HepG2 (cell line): ENCODE data around the gene SLC26A5. TPM values are rescaled to one million over a fixed set of nuclear protein-coding genes. Genes with fewer than 3 reads are reported as not detected.

ENCODE experiments used
- ATAC-seq: fragments of 200-7000 bp; cut with Tn5 transposase; 3 replicates; pipeline ENCODE4 v1.9.1; 2020; ENCODE audit warnings: mild to moderate bottlenecking, moderate library complexity
- BruUV-seq: library from RNA; stranded (reverse); fragments of 400-500 nt; replicated peaks from 2 replicates; lab custom pipeline; 2021; lab: Mats Ljungman, UMichigan
- CTCF ChIA-PET: fragments of 300-600 bp; formaldehyde crosslinking; extraction: SDS; loops from one replicate; lab custom pipeline; 2021; ENCODE audit warnings: low total read pairs, inconsistent platforms, low intra/inter-chr PET ratio; lab: Yijun Ruan, JAX
- POLR2A ChIA-PET: fragments of 350-600 bp; sonication (Branson Sonifier 250); formaldehyde crosslinking; loops from one replicate; lab custom pipeline; 2020; ENCODE audit warnings: antibody characterized with exemption, inconsistent platforms; lab: Yijun Ruan, JAX
- DNase-seq: peaks from one replicate; pipeline ENCODE4 v3.0.0-alpha.2; 2015; ENCODE audit warnings: low spot score
- FAIRE-seq: peaks from 3 replicates; lab custom pipeline; 2011; peaks lifted over from hg19 to GRCh38; lab: Jason Lieb, UNC
- H2AFZ ChIP-seq: one replicate; pipeline ENCODE4 v1.6.1; 2011; ENCODE audit warnings: low read length, inconsistent platforms
- H3K27ac ChIP-seq: fragments of 300-600 bp; 3 replicates; pipeline ENCODE4 v1.8.0; 2011; ENCODE audit warnings: mixed run types, mild to moderate bottlenecking, mixed read lengths, low read length, inconsistent platforms; ENCODE audit not compliant: insufficient read depth; ENCODE audit errors: extremely low read length
- H3K27me3 ChIP-seq, 2 experiments: fragments of 200-600 bp in 1 of 2; 2 replicates in 1 of 2; 3 replicates in 1 of 2; pipeline versions ENCODE4 v1.6.0 to v1.8.0; 2011; ENCODE audit warnings: low read length in 2 of 2, mild to moderate bottlenecking in 2 of 2, moderate library complexity in 2 of 2, inconsistent platforms in 1 of 2; ENCODE audit not compliant: insufficient read depth in 2 of 2, control insufficient read depth in 1 of 2
- H3K36me3 ChIP-seq, 2 experiments: fragments of 200-600 bp in 1 of 2; replicated peaks in 1 of 2; 2 replicates in 1 of 2; 3 replicates in 1 of 2; pipeline versions ENCODE4 v1.5.1 to v1.8.0; 2011; ENCODE audit warnings: low read length in 2 of 2, inconsistent platforms in 1 of 2; ENCODE audit not compliant: insufficient read depth in 2 of 2, control insufficient read depth in 1 of 2
- H3K4me1 ChIP-seq: 2 replicates; pipeline ENCODE4 v1.5.1; 2012; ENCODE audit warnings: low read length, inconsistent platforms; ENCODE audit not compliant: insufficient read depth
- H3K4me2 ChIP-seq: 2 replicates; pipeline ENCODE4 v1.6.0; 2011; ENCODE audit warnings: low read depth, low read length, inconsistent platforms
- H3K4me3 ChIP-seq, 3 experiments: fragments of 200-600 bp in 1 of 3; sonication (generic), shearing (Covaris generic) in 1 of 3; replicated peaks in 1 of 3; 2 replicates each; pipeline ENCODE4 v1.5.1; 2011 to 2016; ENCODE audit warnings: low read length in 3 of 3, inconsistent platforms in 2 of 3, low read depth in 2 of 3, mild to moderate bottlenecking in 2 of 3, control low read depth in 1 of 3, mixed read lengths in 1 of 3; ENCODE audit not compliant: insufficient read depth in 1 of 3
- H3K79me2 ChIP-seq: one replicate; pipeline ENCODE4 v1.6.1; 2011; ENCODE audit warnings: low read length, inconsistent platforms; ENCODE audit not compliant: insufficient read depth
- H3K9ac ChIP-seq: 2 replicates; pipeline ENCODE4 v1.6.0; 2011; ENCODE audit warnings: mild to moderate bottlenecking, low read depth, low read length, inconsistent platforms; ENCODE audit not compliant: insufficient read depth
- H3K9me3 ChIP-seq: 2 replicates; pipeline ENCODE4 v1.5.1; 2012; ENCODE audit warnings: mild to moderate bottlenecking, low read length
- H4K20me1 ChIP-seq: 2 replicates; pipeline ENCODE4 v1.6.0; 2011; ENCODE audit warnings: inconsistent platforms, mild to moderate bottlenecking, low read length, moderate library complexity; ENCODE audit not compliant: insufficient read depth
- E2F2 ChIP-seq: sonication (generic); formaldehyde crosslinking; IDR thresholded peaks from 2 replicates; pipeline ENCODE4 v1.4.0; 2020; ENCODE audit warnings: missing genetic modification reagents, borderline replicate concordance
- GLMP ChIP-seq: sonication (generic); formaldehyde crosslinking; IDR thresholded peaks from 2 replicates; pipeline ENCODE4 v1.9.0; 2021; ENCODE audit warnings: missing genetic modification reagents, mild to moderate bottlenecking, borderline replicate concordance
- GZF1 ChIP-seq: sonication (generic); formaldehyde crosslinking; IDR thresholded peaks from 2 replicates; pipeline ENCODE4 v1.5.1; 2020; ENCODE audit warnings: mild to moderate bottlenecking, missing genetic modification reagents
- MATR3 ChIP-seq: sonication (generic); formaldehyde crosslinking; IDR thresholded peaks from 2 replicates; pipeline ENCODE4 v1.4.0; 2020; ENCODE audit warnings: missing genetic modification reagents
- NCOR1 ChIP-seq: fragments of 200-600 bp; sonication (generic); IDR thresholded peaks from 2 replicates; pipeline ENCODE4 v1.7.0; 2017; ENCODE audit warnings: antibody characterized with exemption, low read length, borderline replicate concordance
- PLSCR1 ChIP-seq: sonication (generic); formaldehyde crosslinking; IDR thresholded peaks from 2 replicates; pipeline ENCODE4 v1.5.0; 2020; ENCODE audit warnings: missing genetic modification reagents, mild to moderate bottlenecking, borderline replicate concordance
- ZFY ChIP-seq: sonication (generic); formaldehyde crosslinking; IDR thresholded peaks from 2 replicates; pipeline ENCODE4 v1.4.0; 2020; ENCODE audit warnings: missing genetic modification reagents
- ZNF333 ChIP-seq: sonication (generic); formaldehyde crosslinking; IDR thresholded peaks from 2 replicates; pipeline ENCODE4 v1.4.0; 2020; ENCODE audit warnings: mild to moderate bottlenecking, missing genetic modification reagents, borderline replicate concordance
- ZNF547 ChIP-seq: sonication (generic); formaldehyde crosslinking; IDR thresholded peaks from 2 replicates; pipeline ENCODE4 v1.5.1; 2020; ENCODE audit warnings: mild to moderate bottlenecking, missing genetic modification reagents
- ZNF557 ChIP-seq: sonication (generic); formaldehyde crosslinking; IDR thresholded peaks from 2 replicates; pipeline ENCODE4 v1.4.0; 2020; ENCODE audit warnings: missing genetic modification reagents
- ZNF672 ChIP-seq: sonication (generic); formaldehyde crosslinking; IDR thresholded peaks from 2 replicates; pipeline ENCODE4 v1.8.1; 2022; ENCODE audit warnings: missing genetic modification reagents
- ZNF746 ChIP-seq: sonication (generic); formaldehyde crosslinking; IDR thresholded peaks from 2 replicates; pipeline ENCODE4 v1.8.0; 2022; ENCODE audit warnings: mild to moderate bottlenecking, missing genetic modification reagents
- ZNF839 ChIP-seq: sonication (generic); formaldehyde crosslinking; IDR thresholded peaks from 2 replicates; pipeline ENCODE4 v1.4.0; 2020; ENCODE audit warnings: missing genetic modification reagents, mild to moderate bottlenecking, borderline replicate concordance
- WGBS: methylation state at CpG from one replicate; pipeline ENCODE4 v1.1.6; 2017; ENCODE audit warnings: low lambda C conversion rate; 5-methylcytosine and 5-hydroxymethylcytosine counted together
- in situ Hi-C: cut with HindIII; loops from 2 replicates; pipeline ENCODE4 v1.10.0; 2017; ENCODE audit warnings: low pct_unique_long_range_greater_than_20kb; ENCODE audit not compliant: extremely low pct_ligation_motif_present
- intact Hi-C: fragments of 100-400 bp; cut with micrococcal nuclease; formaldehyde crosslinking; loops from one replicate; pipeline ENCODE4 v1.10.0; 2022; ENCODE audit not compliant: unreplicated experiment
- polyA plus RNA-seq, 8 experiments: library from polyadenylated mRNA; depleted of rRNA in 3 of 8; stranded (reverse) in 7 of 8; unstranded in 1 of 8; fragments of >200 nt; fragmentation: Illumina TruSeq in 4 of 8; extraction: Trizol in 4 of 8; gene quantifications; 2 replicates each; pipeline versions ENCODE4 v1.2.1 to v1.2.3, GENCODE V29; 2011 to 2016; ENCODE audit warnings: low read depth in 4 of 8, missing spikeins in 1 of 8, mixed read lengths in 1 of 8; ENCODE audit not compliant: insufficient read depth in 1 of 8
- total RNA-seq, 5 experiments: library from RNA; depleted of rRNA; stranded (reverse); fragments of >200 nt; fragmentation: Illumina TruSeq; extraction: Trizol; gene quantifications; 2 replicates each; pipeline ENCODE4 v1.2.3, GENCODE V29; 2016; ENCODE audit warnings: low read depth in 1 of 5
- TF ChIP-seq, protein P1 (sequence below): sonication (generic); formaldehyde crosslinking; IDR thresholded peaks from 2 replicates; pipeline ENCODE4 v1.5.1; 2020; ENCODE audit warnings: missing genetic modification reagents, mild to moderate bottlenecking, borderline replicate concordance
- TF ChIP-seq, protein P2 (sequence below): sonication (generic); formaldehyde crosslinking; IDR thresholded peaks from 2 replicates; pipeline ENCODE4 v1.4.0; 2020; ENCODE audit warnings: mild to moderate bottlenecking, missing genetic modification reagents

SLC26A5 gene
- total and polyA plus RNA-seq, 2 of the 13 experiments (the other 11 are each of a cell fraction or from before 2014, with no cell fraction given): 0.08 to 0.11 TPM

DNA sequence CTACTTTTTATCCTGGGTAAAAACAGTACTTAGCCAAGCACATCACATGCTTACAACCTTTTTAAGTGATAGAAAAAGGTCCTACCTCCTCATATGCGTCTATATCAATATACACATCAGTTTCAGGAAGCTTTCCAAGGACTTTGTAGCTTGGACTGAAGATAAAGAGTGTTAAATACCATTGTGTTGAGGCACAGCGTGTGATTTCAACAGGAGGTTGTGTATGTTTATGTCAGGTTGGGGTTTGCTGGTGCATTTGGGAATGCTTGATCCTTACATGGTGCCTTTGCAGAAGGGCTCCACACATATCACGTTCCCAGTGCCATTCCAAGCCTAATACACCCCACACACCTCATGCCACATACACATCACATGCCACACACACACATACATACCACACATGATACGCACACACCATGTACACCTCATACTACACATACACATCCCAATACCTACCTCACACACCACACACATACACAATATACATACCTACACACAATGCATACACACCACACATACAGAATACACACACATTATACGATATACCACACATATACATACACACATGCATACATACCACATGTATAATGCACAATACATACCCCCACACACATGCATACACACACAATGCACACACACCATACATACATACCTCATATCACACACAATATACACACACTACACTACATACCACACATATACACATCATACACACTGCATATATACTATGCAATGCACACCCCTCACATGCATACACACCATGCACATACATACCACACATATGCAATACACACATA lies 65.4 kb downstream of the SLC26A5 start (continued):
- no peak for TF ChIP-seq GLMP
- TF ChIP-seq, protein P1, sequence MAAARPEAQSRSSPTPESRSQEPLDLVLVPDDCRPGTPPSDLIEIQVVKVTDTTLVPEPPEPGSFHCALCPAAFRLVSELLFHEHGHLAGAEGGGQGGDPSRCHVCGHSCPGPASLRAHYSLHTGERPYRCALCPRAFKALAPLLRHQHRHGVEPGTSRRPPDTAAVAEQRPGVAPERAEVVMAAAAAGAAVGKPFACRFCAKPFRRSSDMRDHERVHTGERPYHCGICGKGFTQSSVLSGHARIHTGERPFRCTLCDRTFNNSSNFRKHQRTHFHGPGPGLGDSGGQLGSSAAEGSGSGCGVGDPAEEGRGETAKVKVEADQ (CRISPR knock-in tag): no peak

GRCh38 chr7:103379270-103379975 lies 66.6 kb downstream of the SLC26A5 start:
- TF ChIP-seq E2F2: no peak
- no peak for TF ChIP-seq ZNF746 (CRISPR knock-in tag)
- no peak for TF ChIP-seq ZFY (CRISPR knock-in tag)
- TF ChIP-seq, protein P2, sequence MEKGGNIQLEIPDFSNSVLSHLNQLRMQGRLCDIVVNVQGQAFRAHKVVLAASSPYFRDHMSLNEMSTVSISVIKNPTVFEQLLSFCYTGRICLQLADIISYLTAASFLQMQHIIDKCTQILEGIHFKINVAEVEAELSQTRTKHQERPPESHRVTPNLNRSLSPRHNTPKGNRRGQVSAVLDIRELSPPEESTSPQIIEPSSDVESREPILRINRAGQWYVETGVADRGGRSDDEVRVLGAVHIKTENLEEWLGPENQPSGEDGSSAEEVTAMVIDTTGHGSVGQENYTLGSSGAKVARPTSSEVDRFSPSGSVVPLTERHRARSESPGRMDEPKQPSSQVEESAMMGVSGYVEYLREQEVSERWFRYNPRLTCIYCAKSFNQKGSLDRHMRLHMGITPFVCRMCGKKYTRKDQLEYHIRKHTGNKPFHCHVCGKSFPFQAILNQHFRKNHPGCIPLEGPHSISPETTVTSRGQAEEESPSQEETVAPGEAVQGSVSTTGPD (CRISPR knock-in tag): no peak
- no peak for TF ChIP-seq ZNF839 (CRISPR knock-in tag)
- TF ChIP-seq MATR3 (CRISPR knock-in tag): no peak
- no peak for TF ChIP-seq GZF1 (CRISPR knock-in tag)
- no peak for TF ChIP-seq ZNF672
- no peak for TF ChIP-seq NCOR1
- no peak for TF ChIP-seq ZNF333 (CRISPR knock-in tag)
- no peak for TF ChIP-seq ZNF547 (CRISPR knock-in tag)
- no peak for TF ChIP-seq PLSCR1 (CRISPR knock-in tag)
- no peak for TF ChIP-seq ZNF557 (CRISPR knock-in tag)
- ATAC-seq (no peak), DNase-seq (no peak), FAIRE-seq (no peak)
- H3K27me3 ChIP-seq: no peaks in the 10 kb centered on the region
- 49% methylated on average over 3 of the region's 3 CpGs for WGBS
- no peaks in the 10 kb centered on the region for H3K9me3 ChIP-seq
- no peaks in the 10 kb centered on the region for H3K36me3 ChIP-seq
- no peaks in the 10 kb centered on the region for H4K20me1 ChIP-seq
- ChIA-PET POLR2A (no interaction called here), CTCF (no interaction called here)
- no TSS peak for BruUV-seq
- intact Hi-C loops: no loop called here
- H3K27ac ChIP-seq: no peak overlapping the region
- H2AFZ ChIP-seq: no peak overlapping the region
- peaks cover 11% of the 10 kb centered on the region for H3K4me1 ChIP-seq
- H3K4me2 ChIP-seq: no peak overlapping the region
- H3K9ac ChIP-seq: no peak overlapping the region
- H3K4me3 ChIP-seq: no peak overlapping the region
- in situ Hi-C loops: no loop called here
- H3K79me2 ChIP-seq: no peaks in the 10 kb centered on the region
